K562 (cell line): ENCODE results near the gene FAM219B. TPM values are rescaled to one million over a fixed set of nuclear protein-coding genes. Genes with fewer than 3 reads are reported as not detected.

Source experiments
- DPF2 ChIP-seq: fragments of 450-650 bp; IDR thresholded peaks from 2 replicates; pipeline ENCODE4 v1.6.1; 2016
- FOXP1 ChIP-seq: sonication (generic); formaldehyde crosslinking; IDR thresholded peaks from 2 replicates; pipeline ENCODE4 v1.8.0; 2022; ENCODE audit warnings: mild to moderate bottlenecking, missing genetic modification reagents
- GABPB1 ChIP-seq: sonication (generic); formaldehyde crosslinking; IDR thresholded peaks from 2 replicates; pipeline ENCODE4 v1.8.0; 2022; ENCODE audit warnings: mild to moderate bottlenecking, missing genetic modification reagents
- GATAD2B ChIP-seq: fragments of 450-650 bp; IDR thresholded peaks from 2 replicates; pipeline ENCODE4 v1.6.1; 2017; ENCODE audit warnings: mild to moderate bottlenecking, borderline replicate concordance
- MCM2 ChIP-seq: fragments of 450-650 bp; IDR thresholded peaks from 2 replicates; pipeline ENCODE4 v1.6.1; 2017; ENCODE audit warnings: low read depth, mild to moderate bottlenecking
- MCM7 ChIP-seq, 2 experiments: fragments of 450-650 bp; IDR thresholded peaks; 2 replicates each; pipeline ENCODE4 v1.6.1; 2016 to 2018
- MTA1 ChIP-seq: fragments of 450-650 bp; IDR thresholded peaks from 2 replicates; pipeline ENCODE4 v1.6.1; 2017; ENCODE audit warnings: borderline replicate concordance
- NFIC ChIP-seq: fragments of 450-650 bp; IDR thresholded peaks from 2 replicates; pipeline ENCODE4 v1.6.1; 2017; ENCODE audit warnings: mild to moderate bottlenecking, inconsistent platforms
- PHF8 ChIP-seq: fragments of 200-600 bp; sonication (generic); IDR thresholded peaks from 2 replicates; pipeline ENCODE4 v1.6.1; 2012; ENCODE audit warnings: mixed run types, mild to moderate bottlenecking, inconsistent platforms, low read length, moderate library complexity, borderline replicate concordance
- POLR2B ChIP-seq: fragments of 450-650 bp; IDR thresholded peaks from 2 replicates; pipeline ENCODE4 v1.6.1; 2018; ENCODE audit warnings: low read depth; ENCODE audit not compliant: partially characterized antibody
- RBFOX2 ChIP-seq: fragments of 200-400 bp; formaldehyde crosslinking; IDR thresholded peaks from 2 replicates; pipeline ENCODE4 v1.6.1; 2017; ENCODE audit warnings: low read depth, mild to moderate bottlenecking, low read length, moderate library complexity
- RCOR1 ChIP-seq, 2 experiments: IDR thresholded peaks; 2 replicates each; pipeline ENCODE4 v1.6.1; 2012; ENCODE audit warnings: low read depth in 2 of 2, low read length in 2 of 2, borderline replicate concordance in 1 of 2, improper control_type of control experiment in 1 of 2
- TAF9B ChIP-seq: fragments of 450-650 bp; IDR thresholded peaks from 2 replicates; pipeline ENCODE4 v1.6.1; 2018; ENCODE audit warnings: mild to moderate bottlenecking; ENCODE audit not compliant: partially characterized antibody
- ZBTB7A ChIP-seq: IDR thresholded peaks from 2 replicates; pipeline ENCODE4 v1.6.1; 2011; ENCODE audit warnings: low read depth, mild to moderate bottlenecking, low read length, moderate library complexity, borderline replicate concordance; ENCODE audit not compliant: control insufficient read depth
- ZNF143 ChIP-seq: sonication (generic); formaldehyde crosslinking; IDR thresholded peaks from 2 replicates; pipeline ENCODE4 v1.9.0; 2022; ENCODE audit warnings: mild to moderate bottlenecking, missing genetic modification reagents
- ZNF77 ChIP-seq: fragments of 250-450 bp; sonication (Bioruptor Pico); IDR thresholded peaks from 2 replicates; pipeline ENCODE4 v1.5.0; 2020
- polyA plus RNA-seq, 8 experiments: library from polyadenylated mRNA; depleted of rRNA in 4 of 8; stranded (reverse) in 5 of 8; unstranded in 3 of 8; fragments of >200 nt; fragmentation: Nextera tagmentation in 2 of 8; fragmentation: Illumina TruSeq in 1 of 8; extraction: Ambion mirVana in 2 of 8; extraction: Trizol in 1 of 8; gene quantifications; 2 replicates each; pipeline versions ENCODE4 v1.2.1 to v1.2.3, GENCODE V29; 2011 to 2014; ENCODE audit warnings: inconsistent platforms in 1 of 8, missing spikeins in 1 of 8
- total RNA-seq, 7 experiments: library from RNA; depleted of rRNA in 6 of 7; stranded (reverse); fragments of >200 nt in 6 of 7; fragmentation: Illumina TruSeq in 2 of 7; extraction: Trizol in 2 of 7; gene quantifications; 2 replicates each; pipeline versions ENCODE4 v1.2.1 to v1.2.3, GENCODE V29; 2011 to 2021; ENCODE audit warnings: low replicate concordance in 1 of 7
- TF ChIP-seq, protein P1 (sequence below): sonication (generic); formaldehyde crosslinking; IDR thresholded peaks from 2 replicates; pipeline ENCODE4 v1.4.0; 2020; ENCODE audit warnings: mild to moderate bottlenecking, missing genetic modification reagents
- TF ChIP-seq, protein P2 (sequence below): fragments of 250-450 bp; sonication (Bioruptor Pico); IDR thresholded peaks from 2 replicates; pipeline ENCODE4 v1.4.0; 2020; ENCODE audit warnings: mild to moderate bottlenecking
- TF ChIP-seq, protein P3 (sequence below): IDR thresholded peaks from 2 replicates; pipeline ENCODE4 v1.6.1; 2014; ENCODE audit warnings: antibody characterized with exemption
- TF ChIP-seq, protein P4 (sequence below): fragments of 450-650 bp; IDR thresholded peaks from 2 replicates; pipeline ENCODE4 v1.6.1; 2014; ENCODE audit warnings: low read depth, mild to moderate bottlenecking, moderate library complexity, borderline replicate concordance
- TF ChIP-seq, protein P5 (sequence below): fragments of 450-650 bp; formaldehyde crosslinking; IDR thresholded peaks from 2 replicates; pipeline ENCODE4 v1.4.0; 2022; ENCODE audit warnings: missing genetic modification characterization

Gene FAM219B
- total and polyA plus RNA-seq, 9 of the 15 experiments (the other 6 are each of a cell fraction or from before 2014, with no cell fraction given), result 6.8 to 50.4 (median 29.4) TPM

DNA sequence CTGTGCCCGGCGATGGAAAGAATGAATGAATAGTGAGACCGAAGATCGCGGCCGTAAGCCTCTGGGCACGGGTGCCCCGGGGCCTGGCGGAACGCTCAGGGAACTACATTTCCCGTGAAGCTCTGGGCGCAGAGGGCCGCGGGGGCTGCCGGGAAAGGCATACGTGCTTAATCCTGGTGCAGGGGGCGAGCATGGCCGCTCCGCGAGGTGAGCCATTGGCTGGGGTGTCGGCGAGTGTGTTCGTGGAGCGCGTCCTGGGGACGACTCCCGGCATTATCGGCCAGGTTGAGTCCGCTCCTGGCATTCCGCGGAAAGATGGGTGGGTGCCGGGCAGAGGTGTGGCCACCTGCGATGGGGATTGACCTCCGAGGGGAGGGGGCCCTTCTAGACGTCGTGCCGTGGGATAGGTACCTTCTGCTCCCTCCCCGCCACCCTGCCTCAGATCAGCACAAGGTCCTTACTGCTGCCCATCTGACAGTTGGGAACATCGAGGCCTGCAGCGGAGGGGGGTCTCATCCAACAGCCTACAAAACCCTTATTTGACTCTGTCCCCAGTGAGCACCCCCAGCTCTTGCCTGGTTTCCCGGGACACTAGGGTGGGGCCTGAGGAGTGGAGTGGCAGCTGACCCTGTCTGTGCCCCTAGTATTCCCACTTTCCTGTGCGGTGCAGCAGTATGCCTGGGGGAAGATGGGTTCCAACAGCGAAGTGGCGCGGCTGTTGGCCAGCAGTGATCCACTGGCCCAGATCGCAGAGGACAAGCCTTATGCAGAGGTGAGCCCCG, 16.6 kb downstream of the FAM219B start, which contains the start of gene MPI (continued):
- TF ChIP-seq, protein P1, sequence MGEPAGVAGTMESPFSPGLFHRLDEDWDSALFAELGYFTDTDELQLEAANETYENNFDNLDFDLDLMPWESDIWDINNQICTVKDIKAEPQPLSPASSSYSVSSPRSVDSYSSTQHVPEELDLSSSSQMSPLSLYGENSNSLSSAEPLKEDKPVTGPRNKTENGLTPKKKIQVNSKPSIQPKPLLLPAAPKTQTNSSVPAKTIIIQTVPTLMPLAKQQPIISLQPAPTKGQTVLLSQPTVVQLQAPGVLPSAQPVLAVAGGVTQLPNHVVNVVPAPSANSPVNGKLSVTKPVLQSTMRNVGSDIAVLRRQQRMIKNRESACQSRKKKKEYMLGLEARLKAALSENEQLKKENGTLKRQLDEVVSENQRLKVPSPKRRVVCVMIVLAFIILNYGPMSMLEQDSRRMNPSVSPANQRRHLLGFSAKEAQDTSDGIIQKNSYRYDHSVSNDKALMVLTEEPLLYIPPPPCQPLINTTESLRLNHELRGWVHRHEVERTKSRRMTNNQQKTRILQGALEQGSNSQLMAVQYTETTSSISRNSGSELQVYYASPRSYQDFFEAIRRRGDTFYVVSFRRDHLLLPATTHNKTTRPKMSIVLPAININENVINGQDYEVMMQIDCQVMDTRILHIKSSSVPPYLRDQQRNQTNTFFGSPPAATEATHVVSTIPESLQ (CRISPR knock-in tag), result 0 out of 2 replicates have a peak, but pooled peaks have one; percentile 7
- TF ChIP-seq, protein P2, sequence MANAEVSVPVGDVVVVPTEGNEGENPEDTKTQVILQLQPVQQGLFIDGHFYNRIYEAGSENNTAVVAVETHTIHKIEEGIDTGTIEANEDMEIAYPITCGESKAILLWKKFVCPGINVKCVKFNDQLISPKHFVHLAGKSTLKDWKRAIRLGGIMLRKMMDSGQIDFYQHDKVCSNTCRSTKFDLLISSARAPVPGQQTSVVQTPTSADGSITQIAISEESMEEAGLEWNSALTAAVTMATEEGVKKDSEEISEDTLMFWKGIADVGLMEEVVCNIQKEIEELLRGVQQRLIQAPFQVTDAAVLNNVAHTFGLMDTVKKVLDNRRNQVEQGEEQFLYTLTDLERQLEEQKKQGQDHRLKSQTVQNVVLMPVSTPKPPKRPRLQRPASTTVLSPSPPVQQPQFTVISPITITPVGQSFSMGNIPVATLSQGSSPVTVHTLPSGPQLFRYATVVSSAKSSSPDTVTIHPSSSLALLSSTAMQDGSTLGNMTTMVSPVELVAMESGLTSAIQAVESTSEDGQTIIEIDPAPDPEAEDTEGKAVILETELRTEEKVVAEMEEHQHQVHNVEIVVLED (CRISPR knock-in tag), result peak; percentile 57
- TF ChIP-seq RBFOX2, result peak; percentile 96
- 0 out of 2 replicates have a peak, but pooled peaks have one; percentile 73 for TF ChIP-seq GABPB1
- no peak for TF ChIP-seq ZNF77 (CRISPR knock-in tag)
- no peak for TF ChIP-seq MTA1
- 0 out of 2 replicates have a peak, but pooled peaks have one; percentile 75 for TF ChIP-seq FOXP1
- TF ChIP-seq RCOR1 (IDR thresholded peaks at IDR 0.05; ENCODE audit: borderline replicate concordance in 1 of 2, low read depth in 2 of 2, low read length in 2 of 2), result no peak
- TF ChIP-seq POLR2B, result peak; percentile 87
- no peak for TF ChIP-seq MCM7 (IDR thresholded peaks at IDR 0.05)
- TF ChIP-seq PHF8, result peak; percentile 97
- TF ChIP-seq, protein P3, sequence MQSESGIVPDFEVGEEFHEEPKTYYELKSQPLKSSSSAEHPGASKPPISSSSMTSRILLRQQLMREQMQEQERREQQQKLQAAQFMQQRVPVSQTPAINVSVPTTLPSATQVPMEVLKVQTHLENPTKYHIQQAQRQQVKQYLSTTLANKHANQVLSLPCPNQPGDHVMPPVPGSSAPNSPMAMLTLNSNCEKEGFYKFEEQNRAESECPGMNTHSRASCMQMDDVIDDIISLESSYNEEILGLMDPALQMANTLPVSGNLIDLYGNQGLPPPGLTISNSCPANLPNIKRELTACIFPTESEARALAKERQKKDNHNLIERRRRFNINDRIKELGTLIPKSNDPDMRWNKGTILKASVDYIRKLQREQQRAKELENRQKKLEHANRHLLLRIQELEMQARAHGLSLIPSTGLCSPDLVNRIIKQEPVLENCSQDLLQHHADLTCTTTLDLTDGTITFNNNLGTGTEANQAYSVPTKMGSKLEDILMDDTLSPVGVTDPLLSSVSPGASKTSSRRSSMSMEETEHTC, result no peak
- no peak for TF ChIP-seq GATAD2B
- no peak for TF ChIP-seq DPF2
- peak; percentile 62; the same call in 1 of the 2 replicates for TF ChIP-seq ZBTB7A
- peak; percentile 88 for TF ChIP-seq TAF9B
- no peak for TF ChIP-seq MCM2
- peak; percentile 99 for TF ChIP-seq ZNF143 (CRISPR knock-in tag)
- TF ChIP-seq, protein P4, sequence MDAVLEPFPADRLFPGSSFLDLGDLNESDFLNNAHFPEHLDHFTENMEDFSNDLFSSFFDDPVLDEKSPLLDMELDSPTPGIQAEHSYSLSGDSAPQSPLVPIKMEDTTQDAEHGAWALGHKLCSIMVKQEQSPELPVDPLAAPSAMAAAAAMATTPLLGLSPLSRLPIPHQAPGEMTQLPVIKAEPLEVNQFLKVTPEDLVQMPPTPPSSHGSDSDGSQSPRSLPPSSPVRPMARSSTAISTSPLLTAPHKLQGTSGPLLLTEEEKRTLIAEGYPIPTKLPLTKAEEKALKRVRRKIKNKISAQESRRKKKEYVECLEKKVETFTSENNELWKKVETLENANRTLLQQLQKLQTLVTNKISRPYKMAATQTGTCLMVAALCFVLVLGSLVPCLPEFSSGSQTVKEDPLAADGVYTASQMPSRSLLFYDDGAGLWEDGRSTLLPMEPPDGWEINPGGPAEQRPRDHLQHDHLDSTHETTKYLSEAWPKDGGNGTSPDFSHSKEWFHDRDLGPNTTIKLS, result peak; percentile 87
- TF ChIP-seq, protein P5, sequence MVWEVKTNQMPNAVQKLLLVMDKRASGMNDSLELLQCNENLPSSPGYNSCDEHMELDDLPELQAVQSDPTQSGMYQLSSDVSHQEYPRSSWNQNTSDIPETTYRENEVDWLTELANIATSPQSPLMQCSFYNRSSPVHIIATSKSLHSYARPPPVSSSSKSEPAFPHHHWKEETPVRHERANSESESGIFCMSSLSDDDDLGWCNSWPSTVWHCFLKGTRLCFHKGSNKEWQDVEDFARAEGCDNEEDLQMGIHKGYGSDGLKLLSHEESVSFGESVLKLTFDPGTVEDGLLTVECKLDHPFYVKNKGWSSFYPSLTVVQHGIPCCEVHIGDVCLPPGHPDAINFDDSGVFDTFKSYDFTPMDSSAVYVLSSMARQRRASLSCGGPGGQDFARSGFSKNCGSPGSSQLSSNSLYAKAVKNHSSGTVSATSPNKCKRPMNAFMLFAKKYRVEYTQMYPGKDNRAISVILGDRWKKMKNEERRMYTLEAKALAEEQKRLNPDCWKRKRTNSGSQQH (CRISPR knock-in tag), result no peak
- peak; percentile 70 for TF ChIP-seq NFIC
